ENCODE measurements around the gene CCDC14. TPM values are rescaled to one million over a fixed set of nuclear protein-coding genes. Genes with fewer than 3 reads are reported as not detected.
"Not testable (repeated sequence)": the region's sequence is repeated elsewhere in the genome, so short reads cannot be mapped to it uniquely, and the experiment has no call there.

Gene CCDC14
- total RNA-seq, 1 donor from 2014 or later, result 33.2 TPM

DNA sequence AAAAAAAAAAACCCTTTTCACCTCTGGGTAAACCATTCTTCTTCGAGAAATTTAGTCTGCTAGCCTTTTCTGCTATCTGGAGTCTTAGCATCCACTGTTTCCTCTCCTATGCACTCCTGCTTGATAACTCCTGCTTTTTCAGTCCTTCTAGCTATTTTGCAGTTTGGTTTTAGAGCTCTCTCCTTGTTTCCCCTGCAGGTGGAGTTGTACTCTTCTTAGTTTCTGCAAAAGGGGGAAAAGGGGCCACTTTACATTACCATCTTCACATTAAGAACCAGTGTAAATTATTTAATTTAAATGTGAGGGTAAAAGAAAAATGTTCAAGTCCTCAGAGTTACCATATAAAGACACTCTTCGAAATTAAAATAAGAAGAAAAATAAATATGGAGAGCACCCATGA is 53.3 kb downstream of the CCDC14 start:
- no peak for DNase-seq (ENCODE audit: low read depth)

DNA sequence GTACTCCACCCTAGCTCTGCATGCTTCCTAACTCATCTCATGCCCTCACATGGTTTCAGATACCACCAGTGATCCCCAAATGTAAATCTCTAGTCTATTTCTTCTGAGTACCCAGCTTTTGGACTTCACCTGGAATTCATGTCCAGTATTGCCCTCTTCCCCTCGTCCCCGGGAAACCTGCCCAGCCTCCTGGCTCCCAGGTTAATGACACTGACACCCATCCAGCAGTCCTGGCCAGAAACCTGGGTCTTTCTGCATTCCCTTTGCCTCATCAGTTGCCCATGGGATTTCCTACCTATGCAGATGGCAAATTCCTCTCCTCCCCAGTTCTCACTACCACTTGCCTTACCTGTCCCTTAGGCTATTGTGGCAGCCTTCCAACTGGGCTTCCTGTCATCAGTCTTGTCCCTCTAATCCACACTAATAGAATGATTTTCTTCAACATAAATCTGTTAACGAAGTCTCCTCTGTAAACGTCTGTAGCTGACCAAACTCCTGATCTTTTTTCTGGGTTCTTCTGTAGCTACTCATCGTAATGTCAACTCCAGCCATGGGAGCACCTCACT is 61.6 kb downstream of the CCDC14 start:
- DNase-seq (ENCODE audit: low read depth), result no peak

DNA sequence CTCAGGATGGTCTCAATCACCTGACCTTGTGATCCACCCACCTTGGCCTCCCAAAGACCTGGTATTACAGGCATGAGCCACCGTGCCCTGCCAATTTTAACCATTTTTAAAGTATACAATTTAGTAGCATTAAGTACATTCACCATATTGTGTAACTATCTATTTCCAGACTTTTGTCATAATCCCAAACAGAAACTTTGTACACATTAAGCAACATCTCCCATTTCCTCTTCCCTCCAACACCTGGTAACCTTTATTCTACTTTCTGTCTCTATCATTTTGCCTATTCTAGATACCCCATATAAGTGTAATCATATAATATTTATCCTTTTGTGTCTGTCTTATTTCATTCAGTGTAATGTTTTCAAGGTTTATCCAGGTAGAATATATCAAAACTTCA is 68.0 kb downstream of the CCDC14 start:
- no peak for DNase-seq (ENCODE audit: low read depth)

DNA sequence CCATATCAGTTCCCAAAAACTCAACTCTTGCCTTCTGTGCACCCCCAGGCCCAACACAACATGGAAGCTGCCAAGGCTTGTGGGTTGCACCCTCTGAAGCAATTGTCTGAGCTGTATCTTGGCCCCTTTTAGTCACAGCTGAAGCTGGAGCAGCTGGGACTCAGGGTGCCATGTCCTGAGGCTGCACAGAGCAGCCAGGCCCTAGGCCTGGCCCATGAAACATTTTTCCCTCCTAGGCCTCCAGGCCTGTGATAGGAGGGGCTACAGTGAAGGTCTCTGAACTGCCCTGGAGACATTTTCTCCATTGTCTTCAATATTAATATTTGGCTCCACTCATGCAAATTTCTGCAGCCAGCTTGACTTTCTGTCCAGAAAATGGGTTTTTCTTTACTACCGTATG is 68.8 kb downstream of the CCDC14 start:
- no peak for DNase-seq (ENCODE audit: low read depth)

DNA sequence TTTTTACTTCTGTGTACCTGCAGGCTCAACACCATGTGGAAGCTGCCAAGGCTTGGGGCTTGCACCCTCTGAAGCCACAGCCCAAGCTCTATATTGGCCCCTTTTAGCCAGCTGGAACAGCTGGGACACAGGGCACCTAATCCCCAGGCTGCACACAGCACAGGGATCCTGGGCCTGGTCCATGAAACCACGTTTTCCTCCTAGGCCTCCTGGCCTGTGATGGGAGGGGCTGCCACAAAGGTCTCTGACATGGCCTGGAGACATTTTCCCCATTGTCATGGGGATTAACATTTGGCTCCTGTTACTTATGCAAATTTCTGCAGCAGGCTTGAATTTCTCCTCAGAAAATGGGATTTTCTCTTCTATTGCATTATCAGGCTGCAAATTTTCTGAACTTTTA is 70.0 kb downstream of the CCDC14 start:
- DNase-seq (ENCODE audit: low read depth), result not testable (repeated sequence)

DNA sequence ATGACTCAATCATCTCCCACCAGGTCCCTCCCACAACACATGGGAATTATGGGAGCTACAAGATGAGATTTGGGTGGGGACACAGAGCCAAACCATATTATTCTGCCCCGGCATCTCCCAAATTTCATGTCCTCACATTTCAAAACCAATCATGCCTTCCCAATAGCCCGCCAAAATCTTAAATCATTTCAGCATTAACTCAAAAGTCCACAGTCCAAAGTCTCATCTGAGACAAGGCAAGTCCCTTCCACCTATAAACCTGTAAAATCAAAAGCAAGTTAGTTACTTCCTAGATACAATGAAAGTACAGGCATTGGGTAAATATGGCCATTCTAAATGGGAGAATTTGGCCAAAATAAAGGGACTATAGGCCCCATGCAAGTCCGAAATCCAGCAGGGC is 70.9 kb downstream of the CCDC14 start:
- DNase-seq (ENCODE audit: low read depth), result not testable (repeated sequence)

DNA sequence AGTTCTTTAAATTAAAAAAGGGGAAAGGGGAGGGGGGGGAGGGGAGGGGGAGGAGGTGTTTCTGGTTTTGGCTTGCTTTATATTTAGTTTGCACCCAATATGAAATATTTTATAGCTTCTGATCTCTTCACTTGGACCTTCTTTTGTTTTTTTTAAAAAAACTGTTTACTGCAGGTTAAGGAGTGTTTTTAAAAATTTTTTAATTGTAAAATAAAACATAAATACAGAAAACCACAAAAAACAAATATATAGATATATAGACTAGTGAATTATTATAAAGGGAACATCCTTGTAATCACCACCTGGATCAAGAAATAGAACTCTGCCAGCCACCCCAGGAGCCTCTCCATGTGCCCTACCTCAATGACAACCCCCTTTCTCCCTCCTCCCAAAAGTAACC is 76.0 kb downstream of the CCDC14 start:
- no peak for DNase-seq (ENCODE audit: low read depth)

DNA sequence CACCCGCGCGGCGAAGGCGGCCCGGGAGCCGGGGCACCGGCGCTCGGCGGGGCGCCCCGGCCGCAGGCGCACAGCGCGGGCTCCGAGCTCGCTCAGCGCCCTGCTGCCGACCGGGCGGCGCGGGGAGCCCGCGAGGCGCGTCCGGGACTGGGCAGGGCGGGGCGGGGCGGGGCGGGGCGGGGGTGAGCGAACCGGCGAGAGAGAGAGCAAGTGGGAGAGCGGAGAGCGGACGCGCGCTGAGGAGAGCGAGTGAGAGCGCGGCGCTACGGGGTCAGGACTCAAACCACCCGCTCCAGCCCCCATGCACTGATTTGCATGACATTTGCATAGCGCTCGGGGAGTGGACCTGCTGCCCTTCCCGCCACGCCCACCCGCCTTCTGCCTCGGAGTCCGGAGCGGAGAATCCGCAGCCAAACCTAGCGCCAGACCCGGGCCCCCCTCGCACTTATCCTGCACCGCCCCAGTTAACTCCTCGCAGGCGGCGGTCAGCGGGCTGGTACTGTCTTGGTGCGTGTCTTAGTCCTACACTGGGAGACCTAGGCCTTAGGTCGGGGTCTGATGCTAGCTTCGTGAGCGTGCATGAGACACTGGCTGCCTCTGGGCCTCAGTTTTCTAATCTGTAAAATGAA is 76.7 kb downstream of the CCDC14 start, which contains the start of gene MYLK:
Gene MYLK (minus strand): TSS at position 130 of the 629 bp plus-strand sequence. CDS start 90,491 bp downstream, outside the sequence.
- peak; percentile 95 for DNase-seq (ENCODE audit: low read depth)

DNA sequence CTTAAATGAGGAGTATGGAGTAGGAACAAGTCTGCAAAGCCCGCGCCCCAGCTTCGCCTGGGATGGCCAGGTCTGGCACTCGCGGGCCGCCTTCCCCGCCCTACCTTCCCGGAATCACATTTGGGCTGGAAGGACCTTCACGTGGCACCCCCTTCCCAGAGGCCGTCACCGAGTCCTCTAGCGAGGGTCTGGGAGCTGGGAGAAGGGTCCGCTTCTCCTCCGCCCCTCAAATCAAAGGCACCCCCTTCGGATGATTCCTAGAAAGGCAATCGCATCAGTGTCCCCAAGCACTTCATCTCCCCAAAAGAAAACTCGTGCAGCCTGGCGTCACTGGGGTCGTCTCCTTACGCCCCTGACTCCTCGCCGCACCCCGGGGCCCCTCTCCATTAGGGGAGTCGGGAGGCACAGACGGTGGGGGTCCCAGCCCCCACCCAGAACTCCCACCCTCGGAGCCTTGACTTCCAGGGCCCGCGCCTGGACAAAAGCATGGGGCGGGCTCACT is 77.3 kb downstream of the CCDC14 start:
- peak; percentile 13 for DNase-seq (ENCODE audit: low read depth)

DNA sequence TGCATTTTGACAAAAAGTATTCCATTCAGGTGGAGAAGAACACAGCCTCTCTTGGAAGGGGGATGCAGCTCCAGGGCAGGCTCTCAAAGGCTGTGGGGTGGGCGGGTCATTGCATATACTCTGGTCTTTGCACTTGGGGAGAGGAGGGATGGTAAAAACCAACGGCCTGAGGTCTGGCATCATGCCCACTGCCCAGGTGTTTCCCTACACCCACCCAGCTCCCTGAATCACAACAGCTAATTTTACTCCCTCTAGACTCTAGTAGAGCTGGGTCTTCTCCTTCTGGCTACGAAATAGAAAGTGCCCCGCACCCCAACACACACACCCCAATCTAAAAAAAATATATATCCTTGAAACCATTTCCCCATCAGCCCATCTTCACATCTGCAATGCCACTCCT is 77.9 kb downstream of the CCDC14 start:
- peak; percentile 15 for DNase-seq (ENCODE audit: low read depth)

DNA sequence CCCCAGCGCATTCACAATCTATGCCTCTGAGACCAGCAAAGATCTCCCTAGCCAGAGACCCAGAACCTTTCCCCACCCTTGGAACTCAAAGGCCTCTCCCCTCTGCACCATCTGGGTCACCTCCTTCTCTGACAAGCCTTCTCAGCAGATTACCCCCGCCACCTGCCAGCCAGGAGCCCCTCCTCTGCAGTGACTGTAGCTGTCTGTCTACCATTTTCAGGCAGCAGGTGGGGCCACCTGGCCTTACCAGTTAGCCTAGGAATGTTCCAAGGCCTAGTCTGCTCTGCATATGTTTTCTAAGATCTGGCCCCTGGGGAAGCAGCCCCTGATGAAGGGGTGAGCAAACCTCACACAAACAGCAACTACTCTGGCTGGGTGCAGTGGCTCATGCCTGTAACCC is 79.3 kb downstream of the CCDC14 start:
- DNase-seq (ENCODE audit: low read depth), result no peak

DNA sequence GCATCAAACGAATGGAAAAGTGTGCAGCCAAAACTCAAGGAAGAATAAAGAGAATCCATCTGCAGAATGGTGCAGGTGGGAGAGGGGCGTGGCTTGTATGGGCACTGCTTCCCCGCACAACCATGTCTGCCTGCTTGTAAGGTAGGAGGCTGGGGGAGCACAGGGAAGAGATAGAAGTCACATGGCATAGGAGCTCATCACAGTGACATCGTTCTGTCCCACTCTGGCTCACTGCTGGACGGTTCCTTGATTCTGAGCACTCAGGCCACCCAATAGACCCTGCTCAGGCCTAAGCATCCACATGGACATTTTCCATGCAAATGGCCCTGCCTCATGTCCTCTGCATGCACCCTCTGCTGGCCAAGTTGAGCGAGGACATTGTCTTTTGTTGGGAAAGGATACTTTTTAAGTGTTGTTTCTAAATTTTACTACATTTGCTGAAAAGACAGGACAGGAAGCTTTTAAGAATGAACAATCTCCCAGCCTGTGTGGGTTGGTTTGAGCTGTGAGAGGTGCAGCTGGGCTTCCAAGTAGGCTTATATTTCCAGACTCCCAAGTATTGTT is 79.9 kb downstream of the CCDC14 start:
- peak; percentile 55 for DNase-seq (ENCODE audit: low read depth)

DNA sequence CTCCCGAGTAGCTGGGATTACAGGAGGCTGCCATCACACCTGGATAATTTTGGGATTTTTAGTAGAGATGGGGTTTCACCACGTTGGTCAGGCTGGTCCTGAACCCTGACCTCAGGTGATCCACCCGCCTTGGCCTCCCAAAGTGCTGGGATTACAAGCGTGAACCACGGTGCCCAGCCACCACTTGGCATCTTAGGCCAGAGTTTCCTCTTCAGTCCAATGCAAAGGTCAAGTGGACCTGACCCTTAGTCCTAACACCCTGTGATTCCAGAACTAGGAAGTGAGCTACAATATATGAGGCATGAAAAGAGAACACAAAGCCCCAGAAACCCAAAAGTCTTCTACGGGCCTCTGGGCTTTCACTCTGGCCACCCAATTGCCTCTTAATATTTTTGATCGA is 82.2 kb downstream of the CCDC14 start:
- DNase-seq (ENCODE audit: low read depth), result no peak

DNA sequence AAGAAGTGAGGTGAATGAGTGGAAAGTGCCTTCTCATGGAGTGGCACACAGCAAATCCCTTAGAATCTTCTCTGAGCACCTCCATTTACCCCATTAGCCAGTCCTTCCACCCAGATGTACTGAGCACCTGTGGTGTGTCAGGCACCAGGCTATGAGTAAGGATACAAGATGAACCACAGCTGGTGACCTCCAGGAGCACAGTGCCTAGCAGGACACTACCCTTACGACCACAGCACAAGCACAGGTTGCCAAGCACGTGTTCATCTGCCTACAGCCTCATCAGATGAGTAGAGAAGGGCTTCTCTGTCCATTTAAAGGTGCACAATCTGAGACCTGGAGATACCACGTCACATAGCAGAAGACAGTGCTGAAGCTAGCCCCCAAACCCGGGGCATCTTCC is 83.1 kb downstream of the CCDC14 start:
- no peak for DNase-seq (ENCODE audit: low read depth)

DNA sequence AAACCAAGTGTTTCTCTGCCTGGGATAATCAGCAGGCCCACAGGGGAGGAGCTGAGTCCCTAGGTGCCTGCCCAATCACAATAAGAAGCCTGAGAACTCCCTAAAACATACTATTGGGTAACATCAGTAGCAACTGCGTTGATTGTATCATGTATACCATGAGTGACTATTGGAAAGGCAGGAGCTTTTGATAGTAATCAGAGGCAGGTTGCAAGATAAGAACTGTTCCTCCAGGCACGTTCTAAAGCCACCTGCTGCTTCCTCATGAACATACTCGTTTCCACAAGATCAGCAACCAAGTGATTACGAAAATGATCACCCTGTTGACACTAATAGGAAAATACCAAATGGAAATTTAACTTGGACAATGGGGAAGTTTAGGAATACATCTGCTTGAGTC is 83.6 kb downstream of the CCDC14 start:
- no peak for DNase-seq (ENCODE audit: low read depth)

DNA sequence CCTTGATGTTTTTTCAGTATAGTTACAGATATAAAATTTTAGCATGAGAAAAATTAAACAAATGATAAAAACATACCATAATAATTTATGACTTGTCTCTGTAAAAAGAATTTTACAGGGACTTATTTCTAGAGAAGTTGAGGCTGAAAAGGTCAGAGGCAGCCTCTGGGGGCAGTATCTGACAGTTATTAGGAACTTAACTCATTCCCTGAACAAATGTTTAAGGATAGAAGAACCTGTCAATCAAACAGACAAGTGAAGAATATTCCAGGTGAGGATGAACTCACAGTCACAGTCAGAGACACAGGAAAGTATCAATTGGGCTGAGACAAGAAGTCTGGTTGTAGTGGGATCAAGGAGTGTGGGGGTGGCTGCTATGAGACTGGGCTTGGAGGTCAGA is 84.2 kb downstream of the CCDC14 start:
- DNase-seq (ENCODE audit: low read depth), result no peak

DNA sequence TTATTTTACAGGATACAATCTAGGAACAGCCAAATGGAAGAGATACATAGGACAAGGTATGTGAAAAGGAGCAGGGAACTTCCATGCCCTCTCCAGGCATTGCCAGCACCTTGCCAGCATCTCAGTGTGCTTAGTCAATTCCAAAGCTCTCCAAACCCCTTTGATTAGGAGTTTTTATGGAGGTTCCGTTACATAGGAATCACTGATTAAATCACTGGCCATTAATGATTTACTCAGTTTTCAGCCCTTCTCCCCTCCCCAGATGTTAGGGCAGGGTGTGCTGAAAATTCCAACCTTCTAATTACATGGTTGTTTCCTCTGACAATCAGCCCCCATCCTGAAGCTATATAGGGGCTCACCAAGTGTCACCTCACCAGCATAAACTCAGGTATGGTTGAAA is 88.4 kb downstream of the CCDC14 start:
- no peak for DNase-seq (ENCODE audit: low read depth)

DNA sequence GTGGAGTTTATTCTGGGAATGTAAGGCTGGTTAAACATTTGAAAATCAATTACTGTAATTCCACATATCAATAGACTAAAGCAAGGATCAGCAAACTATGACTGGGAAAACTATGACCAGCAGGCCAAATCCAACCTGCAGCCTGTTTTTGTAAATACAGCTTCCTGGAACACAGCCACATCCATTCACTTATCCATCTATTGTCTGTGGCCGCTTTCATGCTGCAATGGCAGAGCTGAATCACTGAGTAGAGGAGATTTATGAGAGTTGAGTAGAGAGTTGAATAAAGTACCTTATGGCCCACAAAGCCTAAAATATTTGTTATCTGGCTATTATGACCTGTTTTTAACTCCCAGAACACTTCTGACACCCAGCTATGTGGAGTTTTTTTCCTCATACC is 89.1 kb downstream of the CCDC14 start:
- no peak for DNase-seq (ENCODE audit: low read depth)

DNA sequence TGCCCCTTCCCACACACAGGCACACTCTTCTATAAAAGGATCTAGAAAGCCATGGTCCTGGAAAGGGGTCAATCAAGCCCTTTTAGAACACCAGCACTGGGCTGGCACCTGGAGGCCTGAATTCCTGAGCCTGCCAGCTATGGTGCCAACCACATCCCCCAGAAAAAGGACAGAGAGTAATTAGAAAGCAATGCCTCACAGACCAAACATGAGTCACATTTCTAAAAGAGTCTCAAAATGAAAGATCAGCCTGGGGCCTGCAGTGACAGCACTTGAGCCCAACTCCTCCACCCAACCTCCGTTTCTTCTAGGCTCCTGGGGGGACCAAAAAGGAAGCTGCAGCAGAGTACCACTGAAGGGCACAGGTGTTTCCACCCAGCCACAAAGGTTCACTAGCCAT is 91.0 kb downstream of the CCDC14 start:
- DNase-seq (ENCODE audit: low read depth), result peak; percentile 93

DNA sequence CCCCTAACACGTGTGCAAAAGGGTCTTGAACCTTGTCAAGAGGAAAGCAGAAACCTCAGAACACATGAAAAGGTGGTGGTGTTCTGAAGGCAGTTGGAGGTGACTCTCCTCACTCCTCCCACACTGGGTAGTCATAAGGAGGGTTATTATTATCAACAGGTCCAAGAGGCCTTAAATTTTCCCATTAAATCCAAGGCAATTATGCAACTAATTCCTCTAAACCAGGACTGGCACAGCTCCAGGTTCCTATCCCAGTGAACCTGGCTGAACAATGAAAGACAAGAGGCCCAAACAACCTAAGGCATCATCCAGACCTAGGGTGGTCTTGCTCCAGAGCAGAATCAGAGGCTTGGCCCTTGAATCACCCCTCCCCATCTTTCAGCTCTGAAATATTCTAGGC is 91.9 kb downstream of the CCDC14 start:
- DNase-seq (ENCODE audit: low read depth), result no peak

DNA sequence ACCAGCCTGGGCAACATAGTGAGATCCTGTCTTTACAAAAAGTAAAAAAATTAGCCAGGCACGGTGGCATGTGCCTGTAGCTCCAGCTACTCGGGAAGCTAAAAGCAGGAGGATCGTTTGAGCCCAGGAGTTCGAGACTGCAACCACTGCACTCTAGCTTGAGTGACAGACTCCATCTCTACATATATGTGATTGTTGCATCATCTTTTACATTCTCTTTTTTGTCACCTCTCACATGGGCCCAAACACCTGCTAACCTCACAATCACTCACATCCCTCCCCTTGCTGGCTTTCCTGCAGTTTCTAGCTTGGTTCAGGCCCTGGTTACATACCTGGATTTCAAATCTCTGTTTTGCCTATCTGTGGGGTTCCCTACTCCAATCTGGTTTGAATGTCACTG is 96.3 kb downstream of the CCDC14 start:
- DNase-seq (ENCODE audit: low read depth), result no peak
